Measurements from ENCODE around the gene CELF2.

GRCh38 chr10:10989669-10990068 lies 28.0 kb upstream of the CELF2 start:
- TF ChIP-seq CTCF (IDR thresholded peaks at IDR 0.05) = no peak
- no peak for TF ChIP-seq EP300 (IDR thresholded peaks at IDR 0.05)
- TF ChIP-seq POLR2AphosphoS5 (IDR thresholded peaks at IDR 0.05) = no peak
- no peak for TF ChIP-seq POLR2A (IDR thresholded peaks at IDR 0.05)
